ENCODE results near the gene LILRB2.
"Not testable (repeated sequence)": the region's sequence is repeated elsewhere in the genome, so short reads cannot be mapped to it uniquely, and the experiment has no call there.

DNA sequence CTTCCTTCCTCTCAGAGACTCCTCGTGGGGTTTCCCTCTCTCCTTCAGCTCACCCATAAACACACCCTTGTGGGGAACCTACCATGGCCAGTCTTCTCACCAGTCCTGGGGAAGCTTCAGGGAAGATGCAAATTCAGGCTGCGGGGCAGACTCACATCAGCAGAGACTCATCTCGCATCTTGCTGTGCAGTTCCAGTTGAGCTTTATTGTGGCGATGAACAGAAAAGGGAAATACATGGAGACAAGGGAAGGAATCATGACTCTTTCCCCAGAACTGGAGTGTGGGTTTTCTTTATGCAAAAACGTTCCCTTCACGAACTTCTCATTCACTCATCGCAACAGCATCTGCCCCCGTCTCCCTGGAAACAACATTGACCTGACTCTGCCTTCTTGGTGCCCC is 8.2 kb upstream of the LILRB2 start:
- TF ChIP-seq, protein P1, sequence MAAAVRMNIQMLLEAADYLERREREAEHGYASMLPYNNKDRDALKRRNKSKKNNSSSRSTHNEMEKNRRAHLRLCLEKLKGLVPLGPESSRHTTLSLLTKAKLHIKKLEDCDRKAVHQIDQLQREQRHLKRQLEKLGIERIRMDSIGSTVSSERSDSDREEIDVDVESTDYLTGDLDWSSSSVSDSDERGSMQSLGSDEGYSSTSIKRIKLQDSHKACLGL (CRISPR knock-in tag; IDR thresholded peaks at IDR 0.05; ENCODE audit: borderline replicate concordance, poor library complexity, severe bottlenecking), result not testable (repeated sequence)
- not testable (repeated sequence) for TF ChIP-seq SIX5 (IDR thresholded peaks at IDR 0.05; ENCODE audit: borderline replicate concordance in 1 of 2, insufficient read depth in 1 of 2, low read depth in 1 of 2, low read length in 2 of 2); POLR2AphosphoS2 (IDR thresholded peaks at IDR 0.05; ENCODE audit: low read length); TEAD1 (CRISPR knock-in tag; IDR thresholded peaks at IDR 0.05); KAT8 (IDR thresholded peaks at IDR 0.05; ENCODE audit: low read depth); SMAD3 (CRISPR knock-in tag; conservative IDR thresholded peaks at IDR 0.05); ZBTB8A (IDR thresholded peaks at IDR 0.05; ENCODE audit: partially characterized antibody); SP1 (CRISPR knock-in tag; IDR thresholded peaks at IDR 0.05); BRCA1 (IDR thresholded peaks at IDR 0.05); BRCA1 (CRISPR knock-in tag; IDR thresholded peaks at IDR 0.05)
- TF ChIP-seq, protein P2, sequence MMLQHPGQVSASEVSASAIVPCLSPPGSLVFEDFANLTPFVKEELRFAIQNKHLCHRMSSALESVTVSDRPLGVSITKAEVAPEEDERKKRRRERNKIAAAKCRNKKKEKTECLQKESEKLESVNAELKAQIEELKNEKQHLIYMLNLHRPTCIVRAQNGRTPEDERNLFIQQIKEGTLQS (IDR thresholded peaks at IDR 0.05), result not testable (repeated sequence)
- TF ChIP-seq, protein P2 (CRISPR knock-in tag; conservative IDR thresholded peaks at IDR 0.05), result not testable (repeated sequence)
- TF ChIP-seq, protein P3, sequence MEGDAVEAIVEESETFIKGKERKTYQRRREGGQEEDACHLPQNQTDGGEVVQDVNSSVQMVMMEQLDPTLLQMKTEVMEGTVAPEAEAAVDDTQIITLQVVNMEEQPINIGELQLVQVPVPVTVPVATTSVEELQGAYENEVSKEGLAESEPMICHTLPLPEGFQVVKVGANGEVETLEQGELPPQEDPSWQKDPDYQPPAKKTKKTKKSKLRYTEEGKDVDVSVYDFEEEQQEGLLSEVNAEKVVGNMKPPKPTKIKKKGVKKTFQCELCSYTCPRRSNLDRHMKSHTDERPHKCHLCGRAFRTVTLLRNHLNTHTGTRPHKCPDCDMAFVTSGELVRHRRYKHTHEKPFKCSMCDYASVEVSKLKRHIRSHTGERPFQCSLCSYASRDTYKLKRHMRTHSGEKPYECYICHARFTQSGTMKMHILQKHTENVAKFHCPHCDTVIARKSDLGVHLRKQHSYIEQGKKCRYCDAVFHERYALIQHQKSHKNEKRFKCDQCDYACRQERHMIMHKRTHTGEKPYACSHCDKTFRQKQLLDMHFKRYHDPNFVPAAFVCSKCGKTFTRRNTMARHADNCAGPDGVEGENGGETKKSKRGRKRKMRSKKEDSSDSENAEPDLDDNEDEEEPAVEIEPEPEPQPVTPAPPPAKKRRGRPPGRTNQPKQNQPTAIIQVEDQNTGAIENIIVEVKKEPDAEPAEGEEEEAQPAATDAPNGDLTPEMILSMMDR (IDR thresholded peaks at IDR 0.05 in 2 of 3, conservative IDR thresholded peaks at IDR 0.05 in 1 of 3; ENCODE audit: insufficient read depth in 2 of 3, low read depth in 1 of 3, low read length in 3 of 3), result not testable (repeated sequence)
- TF ChIP-seq, protein P4, sequence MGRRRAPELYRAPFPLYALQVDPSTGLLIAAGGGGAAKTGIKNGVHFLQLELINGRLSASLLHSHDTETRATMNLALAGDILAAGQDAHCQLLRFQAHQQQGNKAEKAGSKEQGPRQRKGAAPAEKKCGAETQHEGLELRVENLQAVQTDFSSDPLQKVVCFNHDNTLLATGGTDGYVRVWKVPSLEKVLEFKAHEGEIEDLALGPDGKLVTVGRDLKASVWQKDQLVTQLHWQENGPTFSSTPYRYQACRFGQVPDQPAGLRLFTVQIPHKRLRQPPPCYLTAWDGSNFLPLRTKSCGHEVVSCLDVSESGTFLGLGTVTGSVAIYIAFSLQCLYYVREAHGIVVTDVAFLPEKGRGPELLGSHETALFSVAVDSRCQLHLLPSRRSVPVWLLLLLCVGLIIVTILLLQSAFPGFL (CRISPR knock-in tag; IDR thresholded peaks at IDR 0.05), result not testable (repeated sequence)
- TF ChIP-seq, protein P5, sequence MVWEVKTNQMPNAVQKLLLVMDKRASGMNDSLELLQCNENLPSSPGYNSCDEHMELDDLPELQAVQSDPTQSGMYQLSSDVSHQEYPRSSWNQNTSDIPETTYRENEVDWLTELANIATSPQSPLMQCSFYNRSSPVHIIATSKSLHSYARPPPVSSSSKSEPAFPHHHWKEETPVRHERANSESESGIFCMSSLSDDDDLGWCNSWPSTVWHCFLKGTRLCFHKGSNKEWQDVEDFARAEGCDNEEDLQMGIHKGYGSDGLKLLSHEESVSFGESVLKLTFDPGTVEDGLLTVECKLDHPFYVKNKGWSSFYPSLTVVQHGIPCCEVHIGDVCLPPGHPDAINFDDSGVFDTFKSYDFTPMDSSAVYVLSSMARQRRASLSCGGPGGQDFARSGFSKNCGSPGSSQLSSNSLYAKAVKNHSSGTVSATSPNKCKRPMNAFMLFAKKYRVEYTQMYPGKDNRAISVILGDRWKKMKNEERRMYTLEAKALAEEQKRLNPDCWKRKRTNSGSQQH (CRISPR knock-in tag; IDR thresholded peaks at IDR 0.05), result not testable (repeated sequence)
